Ishikawa (cell line): ENCODE measurements around the gene MLLT3.

Experiments
- CEBPB ChIP-seq: IDR thresholded peaks from 2 replicates; pipeline ENCODE4 v1.6.1; 2012
- CREB1 ChIP-seq: IDR thresholded peaks from 2 replicates; pipeline ENCODE4 v1.6.1; 2012; ENCODE audit warnings: low read depth
- EGR1 ChIP-seq: IDR thresholded peaks from 2 replicates; pipeline ENCODE4 v1.6.1; 2012
- EP300 ChIP-seq: IDR thresholded peaks from 2 replicates; pipeline ENCODE4 v1.6.1; 2012; ENCODE audit warnings: borderline replicate concordance
- FOXM1 ChIP-seq: IDR thresholded peaks from 2 replicates; pipeline ENCODE4 v1.6.1; 2012; ENCODE audit warnings: low read depth, borderline replicate concordance
- MAX ChIP-seq: IDR thresholded peaks from 2 replicates; pipeline ENCODE4 v1.6.1; 2012
- NFIC ChIP-seq: IDR thresholded peaks from 2 replicates; pipeline ENCODE4 v1.6.1; 2012
- RAD21 ChIP-seq: IDR thresholded peaks from 2 replicates; pipeline ENCODE4 v1.6.1; 2012; ENCODE audit warnings: low read depth
- TAF1 ChIP-seq: IDR thresholded peaks from 2 replicates; pipeline ENCODE4 v1.6.1; 2012; ENCODE audit warnings: low read depth, mild to moderate bottlenecking
- TCF12 ChIP-seq: IDR thresholded peaks from 2 replicates; pipeline ENCODE4 v1.6.1; 2012; ENCODE audit warnings: low read depth
- TEAD4 ChIP-seq: IDR thresholded peaks from 2 replicates; pipeline ENCODE4 v1.6.1; 2012
- USF1 ChIP-seq: IDR thresholded peaks from 2 replicates; pipeline ENCODE4 v1.6.1; 2012
- YY1 ChIP-seq: IDR thresholded peaks from 2 replicates; pipeline ENCODE4 v1.6.1; 2012; ENCODE audit warnings: low read depth
- ZBTB7A ChIP-seq: IDR thresholded peaks from 2 replicates; pipeline ENCODE4 v1.6.1; 2012; ENCODE audit warnings: low read depth
- TF ChIP-seq, protein P1 (sequence below): IDR thresholded peaks from 2 replicates; pipeline ENCODE4 v1.6.1; 2012; ENCODE audit warnings: low read depth, mild to moderate bottlenecking

The MLLT3 gene

GRCh38 chr9:20426019-20426418, 196.3 kb downstream of the MLLT3 start:
- TF ChIP-seq CEBPB (no peak), CREB1 (no peak), EGR1 (no peak), YY1 (no peak), TCF12 (no peak), ZBTB7A (no peak)
- TF ChIP-seq, protein P1, sequence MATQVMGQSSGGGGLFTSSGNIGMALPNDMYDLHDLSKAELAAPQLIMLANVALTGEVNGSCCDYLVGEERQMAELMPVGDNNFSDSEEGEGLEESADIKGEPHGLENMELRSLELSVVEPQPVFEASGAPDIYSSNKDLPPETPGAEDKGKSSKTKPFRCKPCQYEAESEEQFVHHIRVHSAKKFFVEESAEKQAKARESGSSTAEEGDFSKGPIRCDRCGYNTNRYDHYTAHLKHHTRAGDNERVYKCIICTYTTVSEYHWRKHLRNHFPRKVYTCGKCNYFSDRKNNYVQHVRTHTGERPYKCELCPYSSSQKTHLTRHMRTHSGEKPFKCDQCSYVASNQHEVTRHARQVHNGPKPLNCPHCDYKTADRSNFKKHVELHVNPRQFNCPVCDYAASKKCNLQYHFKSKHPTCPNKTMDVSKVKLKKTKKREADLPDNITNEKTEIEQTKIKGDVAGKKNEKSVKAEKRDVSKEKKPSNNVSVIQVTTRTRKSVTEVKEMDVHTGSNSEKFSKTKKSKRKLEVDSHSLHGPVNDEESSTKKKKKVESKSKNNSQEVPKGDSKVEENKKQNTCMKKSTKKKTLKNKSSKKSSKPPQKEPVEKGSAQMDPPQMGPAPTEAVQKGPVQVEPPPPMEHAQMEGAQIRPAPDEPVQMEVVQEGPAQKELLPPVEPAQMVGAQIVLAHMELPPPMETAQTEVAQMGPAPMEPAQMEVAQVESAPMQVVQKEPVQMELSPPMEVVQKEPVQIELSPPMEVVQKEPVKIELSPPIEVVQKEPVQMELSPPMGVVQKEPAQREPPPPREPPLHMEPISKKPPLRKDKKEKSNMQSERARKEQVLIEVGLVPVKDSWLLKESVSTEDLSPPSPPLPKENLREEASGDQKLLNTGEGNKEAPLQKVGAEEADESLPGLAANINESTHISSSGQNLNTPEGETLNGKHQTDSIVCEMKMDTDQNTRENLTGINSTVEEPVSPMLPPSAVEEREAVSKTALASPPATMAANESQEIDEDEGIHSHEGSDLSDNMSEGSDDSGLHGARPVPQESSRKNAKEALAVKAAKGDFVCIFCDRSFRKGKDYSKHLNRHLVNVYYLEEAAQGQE, result no peak

DNA sequence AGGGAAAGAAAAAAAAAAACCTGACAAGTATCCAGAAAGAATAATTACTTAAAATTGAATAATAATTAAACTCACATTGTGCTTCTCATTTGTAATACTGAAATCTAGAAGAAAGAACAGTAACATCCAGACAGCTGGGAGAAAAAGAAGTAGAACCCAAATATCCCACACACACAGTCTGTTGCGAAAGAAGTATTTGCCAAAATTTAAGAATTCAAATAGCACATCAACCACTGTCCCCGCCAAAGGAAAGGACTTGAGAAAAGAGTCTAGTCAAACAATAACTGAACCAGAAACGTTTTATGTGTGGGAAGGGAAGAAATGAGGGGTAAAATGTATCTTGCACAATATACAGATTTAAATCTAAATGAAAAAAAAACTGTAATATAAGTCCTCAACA, 202.8 kb downstream of the MLLT3 start:
- TF ChIP-seq MAX (no peak), TAF1 (no peak), CREB1 (no peak), EGR1 (no peak), NFIC (no peak), FOXM1 (no peak), ZBTB7A (no peak), TEAD4 (no peak), YY1 (no peak)

DNA sequence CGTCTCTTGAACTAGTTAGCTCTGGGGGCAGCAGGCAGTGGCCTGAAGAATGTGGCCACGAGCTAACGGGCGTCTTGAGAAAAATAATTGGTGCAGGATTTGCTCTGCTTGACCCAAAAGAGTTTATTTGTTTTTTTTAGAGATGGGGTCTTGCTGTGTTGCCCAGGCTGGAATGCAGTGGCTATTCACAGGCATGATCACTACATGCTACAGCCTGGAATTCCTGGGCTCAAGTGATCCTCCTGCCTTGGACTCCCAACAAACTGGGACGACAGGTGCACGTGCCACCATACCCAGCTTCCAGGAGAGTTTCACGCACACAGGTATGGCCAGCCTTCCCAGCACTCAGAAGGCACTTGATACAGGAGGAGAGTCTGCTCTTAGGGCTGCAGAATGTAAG, 203.8 kb downstream of the MLLT3 start:
- no peak for TF ChIP-seq CREB1
- no peak for TF ChIP-seq CEBPB
- no peak for TF ChIP-seq TAF1
- no peak for TF ChIP-seq EP300
- no peak for TF ChIP-seq EGR1
- no peak for TF ChIP-seq MAX
- TF ChIP-seq USF1, result no peak
- TF ChIP-seq, protein P1, result no peak
- TF ChIP-seq RAD21, result no peak
- no peak for TF ChIP-seq ZBTB7A
- no peak for TF ChIP-seq TEAD4
- no peak for TF ChIP-seq YY1
- TF ChIP-seq FOXM1, result no peak
- no peak for TF ChIP-seq NFIC

DNA sequence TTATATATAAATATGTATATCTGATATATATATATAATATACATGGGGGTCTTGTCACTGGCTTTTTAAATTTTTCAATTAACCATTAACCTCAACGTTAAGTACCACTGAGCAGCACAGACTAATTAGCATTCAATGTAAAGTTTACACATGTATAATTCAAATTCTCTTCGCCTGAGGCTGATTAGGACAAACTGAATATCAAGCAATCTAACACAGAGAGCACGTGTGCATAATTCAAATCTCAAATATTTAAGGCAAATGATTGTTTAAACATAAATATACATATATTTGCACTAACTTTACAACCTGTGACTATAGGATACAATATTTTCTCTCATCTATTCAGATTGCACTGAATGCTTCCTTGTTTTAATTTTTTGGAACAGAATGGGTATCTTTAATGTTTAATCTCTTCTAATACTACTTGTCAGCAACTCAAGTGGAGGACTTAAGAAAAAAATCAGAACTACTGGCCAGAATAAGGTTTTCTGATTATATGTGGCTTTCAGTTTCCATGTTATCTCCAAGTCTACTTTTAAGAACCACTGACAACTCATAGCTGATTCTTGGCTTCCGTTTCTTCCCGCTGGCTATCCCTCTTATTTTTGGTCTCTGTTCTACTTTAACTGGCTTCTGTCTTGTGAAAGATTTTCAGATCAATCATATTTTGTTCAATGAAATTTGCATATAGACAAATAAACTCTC, 204.8 kb downstream of the MLLT3 start:
- TF ChIP-seq RAD21 (no peak), YY1 (no peak), EP300 (no peak), CEBPB (no peak), MAX (no peak)

GRCh38 chr9:20414150-20414549, 208.1 kb downstream of the MLLT3 start:
- TF ChIP-seq TCF12, result no peak

- TF ChIP-seq TEAD4, result no peak
Observed at GRCh38 chr9:20409321-20410092, 212.8 kb downstream of the MLLT3 start.

- TF ChIP-seq TAF1 (no peak), EGR1 (no peak), EP300 (no peak)
Observed at GRCh38 chr9:20408513-20408912, 213.8 kb downstream of the MLLT3 start.
